OCI-LY1 (cell line): ENCODE measurements around the gene ABCA7.

Source experiments
- H2AFZ ChIP-seq: fragments of 200-600 bp; sonication (generic), shearing (Covaris generic); 2 replicates; pipeline ENCODE4 v1.6.0; 2014; ENCODE audit warnings: antibody characterized with exemption, mild to moderate bottlenecking, low read length
- H3F3A ChIP-seq: fragments of 200-600 bp; sonication (generic), shearing (Covaris generic); 2 replicates; pipeline ENCODE4 v1.6.0; 2014; ENCODE audit warnings: mild to moderate bottlenecking, antibody characterized with exemption, low read length, moderate library complexity; ENCODE audit not compliant: insufficient read depth
- H3K27ac ChIP-seq: fragments of 200-600 bp; sonication (generic); 2 replicates; pipeline ENCODE4 v1.5.1; 2014; ENCODE audit warnings: low read length, mixed run types, mild to moderate bottlenecking, low read depth; ENCODE audit not compliant: poor library complexity, severe bottlenecking
- H3K27me3 ChIP-seq: fragments of 200-600 bp; sonication (generic); 2 replicates; pipeline ENCODE4 v1.6.0; 2014; ENCODE audit warnings: antibody characterized with exemption, mild to moderate bottlenecking, low read length, moderate library complexity; ENCODE audit not compliant: insufficient read depth
- H3K36me3 ChIP-seq: fragments of 200-600 bp; sonication (generic); 2 replicates; pipeline ENCODE4 v1.6.1; 2014; ENCODE audit warnings: mild to moderate bottlenecking, antibody characterized with exemption, low read length, moderate library complexity, mixed read lengths; ENCODE audit not compliant: insufficient read depth
- H3K4me1 ChIP-seq: fragments of 200-600 bp; sonication (generic); 2 replicates; pipeline ENCODE4 v1.5.1; 2014; ENCODE audit warnings: mild to moderate bottlenecking, low read length, moderate library complexity; ENCODE audit not compliant: insufficient read depth, severe bottlenecking
- H3K4me2 ChIP-seq: fragments of 200-600 bp; sonication (generic), shearing (Covaris generic); 2 replicates; pipeline ENCODE4 v1.6.1; 2014; ENCODE audit warnings: low read length
- H3K4me3 ChIP-seq: fragments of 200-600 bp; sonication (generic); 2 replicates; pipeline ENCODE4 v1.5.1; 2014; ENCODE audit warnings: low read length, low read depth, mild to moderate bottlenecking, mixed read lengths; ENCODE audit not compliant: poor library complexity, severe bottlenecking
- H3K79me2 ChIP-seq: fragments of 200-600 bp; shearing (Covaris generic); 2 replicates; pipeline ENCODE4 v1.6.1; 2016; ENCODE audit warnings: mixed run types, low read length, mixed read lengths; ENCODE audit not compliant: insufficient read depth
- H3K9ac ChIP-seq: fragments of 200-600 bp; sonication (generic), shearing (Covaris generic); 2 replicates; pipeline ENCODE4 v1.6.1; 2014; ENCODE audit warnings: mild to moderate bottlenecking, low read length, mixed read lengths
- H3K9me2 ChIP-seq: fragments of 200-600 bp; sonication (generic), shearing (Covaris generic); 2 replicates; pipeline ENCODE4 v1.6.1; 2014; ENCODE audit warnings: low read depth, mild to moderate bottlenecking, low read length, mixed read lengths
- H3K9me3 ChIP-seq: fragments of 200-600 bp; shearing (Covaris generic); 2 replicates; pipeline ENCODE4 v1.6.1; 2014; ENCODE audit warnings: low read length, mixed read lengths
- H4K20me1 ChIP-seq: fragments of 200-600 bp; sonication (generic), shearing (Covaris generic); 2 replicates; pipeline ENCODE4 v1.6.0; 2016; ENCODE audit warnings: mild to moderate bottlenecking, low read length; ENCODE audit not compliant: insufficient read depth
- EZH2 ChIP-seq: fragments of 200-600 bp; sonication (generic), shearing (Covaris generic); IDR thresholded peaks from 2 replicates; pipeline ENCODE4 v1.8.0; 2017; ENCODE audit warnings: borderline replicate concordance, mixed run types, mild to moderate bottlenecking, antibody characterized with exemption, low read length, moderate library complexity, mixed read lengths
- TF ChIP-seq, protein P1 (sequence below): fragments of 200-600 bp; sonication (generic), shearing (Covaris generic); IDR thresholded peaks from 2 replicates; pipeline ENCODE4 v1.5.1; 2017; ENCODE audit warnings: mild to moderate bottlenecking, antibody characterized with exemption, low read length, moderate library complexity, mixed read lengths

Gene ABCA7

DNA sequence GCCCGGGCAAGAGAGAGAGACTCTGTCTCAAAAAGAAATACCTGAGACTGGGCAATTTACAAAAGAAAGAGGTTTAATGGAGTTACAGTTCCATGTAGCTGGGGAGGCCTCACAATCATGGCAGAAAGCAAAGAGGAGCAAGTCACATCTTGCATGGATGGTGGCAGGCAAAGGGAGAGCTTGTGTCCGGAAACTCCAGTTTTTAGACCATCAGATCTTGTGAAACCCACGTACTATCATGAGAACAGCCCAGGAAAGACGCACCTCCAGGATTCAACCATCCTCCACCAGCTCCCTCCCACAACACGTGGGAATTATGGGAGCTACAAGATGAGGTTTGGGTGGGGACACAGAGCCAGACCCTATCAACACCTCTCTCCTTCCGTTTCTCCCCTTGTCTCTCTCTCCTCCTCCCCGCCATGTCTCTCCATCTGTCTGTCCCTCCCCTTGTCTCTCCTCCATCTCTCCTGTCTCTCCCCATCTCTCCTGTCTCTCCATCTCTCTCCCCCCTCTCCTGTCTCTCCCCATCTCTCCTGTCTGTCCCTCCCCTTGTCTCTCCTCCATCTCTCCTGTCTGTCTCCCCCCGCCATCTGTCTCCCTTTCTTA lies 45.2 kb downstream of the ABCA7 start:
- H3K27ac ChIP-seq: peak overlapping the region; percentile 49
- no peak overlapping the region for H3K4me3 ChIP-seq
- peaks cover 81% of the 10 kb centered on the region for H3K36me3 ChIP-seq
- no peaks in the 10 kb centered on the region for H3K9me2 ChIP-seq
- TF ChIP-seq EZH2: no peak
- TF ChIP-seq, protein P1, sequence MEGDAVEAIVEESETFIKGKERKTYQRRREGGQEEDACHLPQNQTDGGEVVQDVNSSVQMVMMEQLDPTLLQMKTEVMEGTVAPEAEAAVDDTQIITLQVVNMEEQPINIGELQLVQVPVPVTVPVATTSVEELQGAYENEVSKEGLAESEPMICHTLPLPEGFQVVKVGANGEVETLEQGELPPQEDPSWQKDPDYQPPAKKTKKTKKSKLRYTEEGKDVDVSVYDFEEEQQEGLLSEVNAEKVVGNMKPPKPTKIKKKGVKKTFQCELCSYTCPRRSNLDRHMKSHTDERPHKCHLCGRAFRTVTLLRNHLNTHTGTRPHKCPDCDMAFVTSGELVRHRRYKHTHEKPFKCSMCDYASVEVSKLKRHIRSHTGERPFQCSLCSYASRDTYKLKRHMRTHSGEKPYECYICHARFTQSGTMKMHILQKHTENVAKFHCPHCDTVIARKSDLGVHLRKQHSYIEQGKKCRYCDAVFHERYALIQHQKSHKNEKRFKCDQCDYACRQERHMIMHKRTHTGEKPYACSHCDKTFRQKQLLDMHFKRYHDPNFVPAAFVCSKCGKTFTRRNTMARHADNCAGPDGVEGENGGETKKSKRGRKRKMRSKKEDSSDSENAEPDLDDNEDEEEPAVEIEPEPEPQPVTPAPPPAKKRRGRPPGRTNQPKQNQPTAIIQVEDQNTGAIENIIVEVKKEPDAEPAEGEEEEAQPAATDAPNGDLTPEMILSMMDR: no peak
- peaks cover 2% of the 10 kb centered on the region; the same call in 1 of the 2 replicates for H3F3A ChIP-seq
- H3K4me1 ChIP-seq: peaks cover 48% of the 10 kb centered on the region
- no peak overlapping the region for H3K4me2 ChIP-seq
- no peaks in the 10 kb centered on the region for H3K79me2 ChIP-seq
- H3K9me3 ChIP-seq: no peaks in the 10 kb centered on the region
- no peaks in the 10 kb centered on the region for H3K27me3 ChIP-seq
- H3K9ac ChIP-seq: no peak overlapping the region
- no peak overlapping the region for H2AFZ ChIP-seq
- no peaks in the 10 kb centered on the region for H4K20me1 ChIP-seq

DNA sequence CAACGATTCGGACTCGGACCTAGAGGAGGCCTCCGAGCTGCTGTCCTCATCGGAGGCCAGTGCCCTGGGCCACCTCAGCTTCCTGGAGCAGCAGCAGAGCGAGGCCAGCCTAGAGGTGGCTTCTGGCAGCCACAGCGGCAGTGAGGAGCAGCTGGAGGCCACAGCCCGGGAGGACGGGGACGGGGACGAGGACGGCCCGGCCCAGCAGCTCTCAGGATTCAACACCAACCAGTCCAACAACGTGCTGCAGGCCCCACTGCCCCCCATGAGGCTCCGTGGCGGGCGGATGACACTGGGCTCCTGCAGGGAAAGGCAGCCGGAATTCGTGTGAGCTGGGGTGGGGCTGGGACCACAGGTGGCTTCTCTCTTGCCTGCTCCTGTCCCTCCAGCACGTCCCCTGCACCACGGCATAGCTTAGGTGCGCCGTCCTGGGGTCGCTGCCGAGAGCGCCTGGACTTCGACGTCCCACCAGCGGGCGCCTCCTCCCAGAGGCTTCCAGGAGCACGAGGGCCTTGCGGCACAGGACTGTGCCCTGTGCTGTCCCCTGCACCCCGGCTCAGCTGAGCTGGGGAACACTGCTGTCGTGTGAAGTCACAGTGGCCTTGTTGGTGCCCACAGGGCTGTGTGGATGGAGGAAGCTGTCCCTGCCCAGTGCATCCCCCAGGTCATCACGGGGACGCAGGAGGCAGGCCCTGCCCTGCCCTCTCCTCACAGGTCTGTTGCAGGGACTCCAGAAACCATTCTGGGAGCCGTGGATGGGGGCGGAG lies 46.0 kb downstream of the ABCA7 start:
- no peak for TF ChIP-seq EZH2
- TF ChIP-seq, protein P1: no peak
- no peaks in the 10 kb centered on the region for H4K20me1 ChIP-seq

DNA sequence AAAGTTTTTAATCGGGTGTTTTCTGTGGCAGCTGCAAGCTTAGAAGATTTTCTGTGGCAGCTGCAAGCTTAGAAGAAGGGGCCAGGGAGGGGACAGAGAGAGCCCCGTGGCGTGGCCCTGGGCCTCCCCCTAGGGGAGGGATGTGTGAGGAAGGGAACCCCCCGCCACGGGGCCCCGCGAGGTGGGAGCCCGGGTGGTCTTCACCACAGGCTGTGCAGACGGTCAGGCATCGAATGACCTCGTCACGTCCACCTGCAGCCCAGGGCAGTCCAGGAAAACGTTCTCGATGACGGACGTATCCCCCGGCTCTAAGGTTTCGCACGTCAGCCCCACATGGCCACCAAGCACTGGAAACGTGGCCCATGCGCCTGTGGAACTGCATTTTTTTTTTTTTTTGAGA lies 46.7 kb downstream of the ABCA7 start:
- H3K9me3 ChIP-seq: no peaks in the 10 kb centered on the region
- no peak for TF ChIP-seq EZH2
- TF ChIP-seq, protein P1: no peak
- no peaks in the 10 kb centered on the region for H4K20me1 ChIP-seq
- H3K27ac ChIP-seq: peak overlapping the region; percentile 89
- no peak overlapping the region for H3K4me3 ChIP-seq
- H3K79me2 ChIP-seq: no peaks in the 10 kb centered on the region
- H2AFZ ChIP-seq: no peak overlapping the region
- H3K36me3 ChIP-seq: peaks cover 78% of the 10 kb centered on the region
- peaks cover 2% of the 10 kb centered on the region; the same call in 1 of the 2 replicates for H3F3A ChIP-seq
- no peak overlapping the region for H3K4me2 ChIP-seq
- H3K9ac ChIP-seq: no peak overlapping the region
- no peaks in the 10 kb centered on the region for H3K27me3 ChIP-seq
- no peaks in the 10 kb centered on the region for H3K9me2 ChIP-seq
- peaks cover 58% of the 10 kb centered on the region for H3K4me1 ChIP-seq

More for the DNA sequence above, 46.0 kb downstream of the ABCA7 start:
- no peaks in the 10 kb centered on the region for H3K79me2 ChIP-seq
- peaks cover 52% of the 10 kb centered on the region for H3K4me1 ChIP-seq
- no peak overlapping the region for H3K4me3 ChIP-seq
- H3K9ac ChIP-seq: no peak overlapping the region
- H3K9me2 ChIP-seq: no peaks in the 10 kb centered on the region
- no peaks in the 10 kb centered on the region for H3K9me3 ChIP-seq
- H3K27me3 ChIP-seq: no peaks in the 10 kb centered on the region
- no peak overlapping the region for H2AFZ ChIP-seq
- H3K36me3 ChIP-seq: peaks cover 78% of the 10 kb centered on the region
- peak overlapping the region; percentile 89 for H3K27ac ChIP-seq
- H3F3A ChIP-seq: peaks cover 2% of the 10 kb centered on the region; the same call in 1 of the 2 replicates
- no peak overlapping the region for H3K4me2 ChIP-seq
